MCF 10A (cell line): ENCODE data around the gene B9D1. TPM values are rescaled to one million over a fixed set of nuclear protein-coding genes. Genes with fewer than 3 reads are reported as not detected.

Experiments used
- BruUV-seq: library from RNA; stranded (reverse); fragments of 400-500 nt; replicated peaks from 2 replicates; lab custom pipeline; 2021; lab: Mats Ljungman, UMichigan
- CTCF ChIA-PET: fragments of 300-600 bp; sonication (Branson Sonifier 250); formaldehyde crosslinking; extraction: SDS; loops from one replicate; lab custom pipeline; 2021; ENCODE audit warnings: antibody characterized with exemption, inconsistent platforms; lab: Yijun Ruan, JAX
- POLR2A ChIA-PET: fragments of 300-600, 350-650 bp; sonication (Branson Sonifier 250); formaldehyde crosslinking; extraction: SDS; loops from one replicate; lab custom pipeline; 2020; ENCODE audit warnings: antibody characterized with exemption, inconsistent platforms; lab: Yijun Ruan, JAX
- DNase-seq: peaks from one replicate; pipeline ENCODE4 v3.0.0-alpha.2; 2018; ENCODE audit not compliant: unreplicated experiment
- H3K27ac Mint-ChIP-seq: one replicate; pipeline ENCODE4 v1.8.0; 2022; ENCODE audit warnings: mild to moderate bottlenecking, low read depth, mixed read lengths; ENCODE audit not compliant: unreplicated experiment
- H3K27me3 Mint-ChIP-seq: one replicate; pipeline ENCODE4 v1.8.0; 2022; ENCODE audit warnings: mixed read lengths; ENCODE audit not compliant: insufficient read depth, unreplicated experiment
- H3K36me3 Mint-ChIP-seq: one replicate; pipeline ENCODE4 v1.8.0; 2022; ENCODE audit warnings: mild to moderate bottlenecking, moderate library complexity, mixed read lengths; ENCODE audit not compliant: insufficient read depth, unreplicated experiment
- H3K4me1 Mint-ChIP-seq: one replicate; pipeline ENCODE4 v1.8.0; 2022; ENCODE audit warnings: mixed read lengths; ENCODE audit not compliant: insufficient read depth, unreplicated experiment
- H3K4me3 Mint-ChIP-seq: one replicate; pipeline ENCODE4 v1.8.0; 2022; ENCODE audit warnings: mild to moderate bottlenecking, moderate library complexity, mixed read lengths; ENCODE audit not compliant: unreplicated experiment
- H3K9me3 Mint-ChIP-seq: one replicate; pipeline ENCODE4 v1.8.0; 2022; ENCODE audit warnings: mixed read lengths; ENCODE audit not compliant: unreplicated experiment
- intact Hi-C: fragments of 100-400 bp; cut with micrococcal nuclease; formaldehyde crosslinking; loops from 2 replicates; pipeline ENCODE4 v1.14.1; 2022
- total RNA-seq: library from RNA; stranded (reverse); gene quantifications from 2 replicates; pipeline ENCODE4 v1.2.3, GENCODE V29; 2022
- TF ChIP-seq, protein P1 (sequence below): fragments of 200-600 bp; IDR thresholded peaks from one replicate; pipeline ENCODE4 v1.8.0; 2022; ENCODE audit warnings: antibody characterized with exemption, mild to moderate bottlenecking; ENCODE audit not compliant: unreplicated experiment

Gene B9D1
- total RNA-seq, 1 experiment from 2014 or later, result 33.0 TPM

- no peak for DNase-seq
- H3K36me3 Mint-ChIP-seq, result peaks cover 15% of the 10 kb centered on the region
- no peak within 1 kb of the TSS for H3K4me3 Mint-ChIP-seq
- POLR2A ChIA-PET, result interaction anchor here (1.2 kb wide), 1 partner anchor 9 kb away, joined by 16 read pairs; the partner anchor contains the start of gene MAPK7
- TF ChIP-seq, protein P1, sequence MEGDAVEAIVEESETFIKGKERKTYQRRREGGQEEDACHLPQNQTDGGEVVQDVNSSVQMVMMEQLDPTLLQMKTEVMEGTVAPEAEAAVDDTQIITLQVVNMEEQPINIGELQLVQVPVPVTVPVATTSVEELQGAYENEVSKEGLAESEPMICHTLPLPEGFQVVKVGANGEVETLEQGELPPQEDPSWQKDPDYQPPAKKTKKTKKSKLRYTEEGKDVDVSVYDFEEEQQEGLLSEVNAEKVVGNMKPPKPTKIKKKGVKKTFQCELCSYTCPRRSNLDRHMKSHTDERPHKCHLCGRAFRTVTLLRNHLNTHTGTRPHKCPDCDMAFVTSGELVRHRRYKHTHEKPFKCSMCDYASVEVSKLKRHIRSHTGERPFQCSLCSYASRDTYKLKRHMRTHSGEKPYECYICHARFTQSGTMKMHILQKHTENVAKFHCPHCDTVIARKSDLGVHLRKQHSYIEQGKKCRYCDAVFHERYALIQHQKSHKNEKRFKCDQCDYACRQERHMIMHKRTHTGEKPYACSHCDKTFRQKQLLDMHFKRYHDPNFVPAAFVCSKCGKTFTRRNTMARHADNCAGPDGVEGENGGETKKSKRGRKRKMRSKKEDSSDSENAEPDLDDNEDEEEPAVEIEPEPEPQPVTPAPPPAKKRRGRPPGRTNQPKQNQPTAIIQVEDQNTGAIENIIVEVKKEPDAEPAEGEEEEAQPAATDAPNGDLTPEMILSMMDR, result no peak
- H3K9me3 Mint-ChIP-seq, result no peaks in the 10 kb centered on the region
- CTCF ChIA-PET, result interaction anchor here (0.6 to 2.8 kb wide), 3 partner anchors 10 to 778 kb away, joined by 3 to 6 read pairs (median 4); no protein-coding TSS in a partner anchor
- peaks cover 26% of the 10 kb centered on the region for H3K4me1 Mint-ChIP-seq
- intact Hi-C loops, result no loop called here
- peak within 1 kb of the TSS; percentile 46 for H3K27ac Mint-ChIP-seq
- H3K27me3 Mint-ChIP-seq, result no peaks in the 10 kb centered on the region
- BruUV-seq, result no TSS peak
Observed at GRCh38 chr17:19386974-19387920, 24.7 kb upstream of the B9D1 start, which contains the start of gene MFAP4. Gene MFAP4, minus strand, starts transcription at chr17:19387190. Its CDS starts 35 bp downstream, at chr17:19387155.

DNA sequence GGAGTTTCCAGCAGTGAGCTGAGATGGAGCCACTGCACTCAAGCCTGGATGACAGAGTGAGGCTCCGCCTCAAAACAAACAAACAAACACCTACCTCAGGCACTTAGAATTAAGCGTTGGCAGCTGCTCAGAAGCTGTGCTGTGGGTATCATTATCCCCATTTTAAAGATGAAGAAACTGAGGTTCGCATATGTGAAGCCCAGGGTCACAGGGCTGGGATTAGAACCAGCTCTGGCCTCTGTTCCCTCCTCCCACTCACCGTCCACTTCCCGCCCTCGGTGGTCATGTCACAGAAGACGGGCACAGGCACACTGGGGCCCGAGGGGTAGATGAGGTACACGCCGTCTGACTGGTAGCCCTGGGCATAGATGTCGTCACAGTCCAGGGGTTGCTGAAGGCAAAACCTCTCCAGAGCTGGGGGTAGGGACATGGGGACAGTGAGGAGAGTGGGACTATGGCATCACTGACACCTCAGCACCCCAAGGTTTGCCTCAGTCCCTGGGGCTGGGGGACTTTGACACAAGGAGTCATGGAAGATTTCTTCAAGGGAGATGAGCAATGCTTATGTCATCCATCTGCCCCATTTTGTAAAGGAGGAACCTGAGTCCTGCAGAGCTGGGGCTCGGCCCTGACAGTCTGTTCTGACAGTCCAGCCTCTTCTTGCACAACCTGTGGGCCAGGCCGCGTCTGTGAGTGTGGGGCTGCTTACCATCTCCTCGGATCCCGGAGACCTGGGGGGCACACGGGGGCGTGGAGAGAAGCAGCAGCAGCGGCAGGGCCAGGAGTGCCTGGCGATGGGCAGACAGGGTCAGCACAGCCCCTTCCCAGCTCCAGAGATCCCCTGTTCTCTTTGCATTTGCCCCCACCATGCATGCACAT, 23.8 kb upstream of the B9D1 start:
- Mint-ChIP-seq H3K4me3 (no peak overlapping the region), H3K36me3 (peaks cover 19% of the 10 kb centered on the region), H3K9me3 (no peaks in the 10 kb centered on the region), H3K4me1 (peaks cover 26% of the 10 kb centered on the region), H3K27me3 (no peaks in the 10 kb centered on the region), H3K27ac (peak overlapping the region; percentile 46)
- CTCF ChIA-PET, result interaction anchor here (1.0 to 2.8 kb wide), 3 partner anchors 9 to 61 kb away, joined by 4 to 6 read pairs (median 5); no protein-coding TSS in a partner anchor
- intact Hi-C loops, result no loop called here
- POLR2A ChIA-PET, result interaction anchor here (1.2 kb wide), 1 partner anchor 8 kb away, joined by 16 read pairs; the partner anchor contains the start of gene MAPK7
- TF ChIP-seq, protein P1, result no peak
- no TSS peak for BruUV-seq
- peak; percentile 87 for DNase-seq

- Mint-ChIP-seq H3K4me1 (peaks cover 26% of the 10 kb centered on the region), H3K27me3 (no peaks in the 10 kb centered on the region), H3K36me3 (peaks cover 23% of the 10 kb centered on the region), H3K4me3 (no peak overlapping the region), H3K27ac (no peak overlapping the region), H3K9me3 (no peaks in the 10 kb centered on the region)
- POLR2A ChIA-PET, result interaction anchor here (1.1 to 1.2 kb wide), 2 partner anchors 8 to 63 kb away, joined by 3 to 16 read pairs; partner anchors contain the start of gene MAPK7
- intact Hi-C loops, result no loop called here
- CTCF ChIA-PET, result interaction anchor here (1.3 to 2.8 kb wide), 2 partner anchors 22 to 62 kb away, joined by 5 to 6 read pairs; no protein-coding TSS in a partner anchor
- no TSS peak for BruUV-seq
- TF ChIP-seq, protein P1, result no peak
- no peak for DNase-seq
Observed at GRCh38 chr17:19385521-19385983, 23.0 kb upstream of the B9D1 start.
